Thyroid gland (tissue), 4 donors: Measurements from ENCODE around the gene GLI2. TPM values are rescaled to one million over a fixed set of nuclear protein-coding genes. Genes with fewer than 3 reads are reported as not detected.

ENCODE experiments used
- DNase-seq, 2 donors: peaks; one replicate each; pipeline ENCODE4 v3.0.0-alpha.2; 2019
- H3K27ac ChIP-seq, 3 donors: fragments of 200-600 bp; sonication (generic); 1 replicate in 2 of 3; 2 replicates in 1 of 3; pipeline ENCODE4 v1.5.1; 2016 to 2019; ENCODE audit warnings: mild to moderate bottlenecking in 1 of 3, moderate library complexity in 1 of 3
- H3K27me3 ChIP-seq: fragments of 200-600 bp; sonication (generic); one replicate; pipeline ENCODE4 v1.5.1; 2019
- H3K36me3 ChIP-seq, 2 donors: fragments of 200-600 bp; sonication (generic); one replicate each; pipeline ENCODE4 v1.5.1; 2016 to 2019
- H3K4me1 ChIP-seq, 2 donors: fragments of 200-600 bp; sonication (generic); one replicate each; pipeline ENCODE4 v1.5.1; 2017 to 2019
- H3K4me3 ChIP-seq, 3 donors: fragments of 200-600 bp; sonication (generic); replicated peaks in 1 of 3; 1 replicate in 2 of 3; 2 replicates in 1 of 3; pipeline ENCODE4 v1.5.1; 2016; ENCODE audit warnings: mild to moderate bottlenecking in 1 of 3
- H3K9me3 ChIP-seq: fragments of 200-600 bp; sonication (generic); one replicate; pipeline ENCODE4 v1.5.1; 2017
- POLR2A ChIP-seq, 2 donors: fragments of 450-650 bp; IDR thresholded peaks; one replicate each; pipeline ENCODE4 v1.6.1; 2017; ENCODE audit warnings: antibody characterized with exemption in 2 of 2, mild to moderate bottlenecking in 2 of 2, moderate library complexity in 1 of 2
- WGBS, 2 donors: methylation state at CpG; one replicate each; pipeline ENCODE4 v1.1.5; 2017; 5-methylcytosine and 5-hydroxymethylcytosine counted together
- intact Hi-C: fragments of 100-400 bp; cut with DNase I; formaldehyde crosslinking; loops from one replicate; pipeline ENCODE4 v1.15.1; 2023
- total RNA-seq, 4 donors: library from RNA; depleted of rRNA; stranded (reverse); fragments of >200 nt; gene quantifications; one replicate each; pipeline ENCODE4 v1.2.3, GENCODE V29; 2016
- TF ChIP-seq, protein P1 (sequence below), 6 experiments: fragments of 200-600 bp in 3 of 6; fragments of 450-650 bp in 3 of 6; sonication (generic) in 3 of 6; IDR thresholded peaks; one replicate each; pipeline ENCODE4 v1.5.1; 2016 to 2019; ENCODE audit warnings: antibody characterized with exemption in 6 of 6, mild to moderate bottlenecking in 2 of 6, inconsistent platforms in 1 of 6, moderate library complexity in 1 of 6

The GLI2 gene
- total RNA-seq, 4 donors from 2014 or later = 1.1 to 1.4 (median 1.3) TPM

DNA sequence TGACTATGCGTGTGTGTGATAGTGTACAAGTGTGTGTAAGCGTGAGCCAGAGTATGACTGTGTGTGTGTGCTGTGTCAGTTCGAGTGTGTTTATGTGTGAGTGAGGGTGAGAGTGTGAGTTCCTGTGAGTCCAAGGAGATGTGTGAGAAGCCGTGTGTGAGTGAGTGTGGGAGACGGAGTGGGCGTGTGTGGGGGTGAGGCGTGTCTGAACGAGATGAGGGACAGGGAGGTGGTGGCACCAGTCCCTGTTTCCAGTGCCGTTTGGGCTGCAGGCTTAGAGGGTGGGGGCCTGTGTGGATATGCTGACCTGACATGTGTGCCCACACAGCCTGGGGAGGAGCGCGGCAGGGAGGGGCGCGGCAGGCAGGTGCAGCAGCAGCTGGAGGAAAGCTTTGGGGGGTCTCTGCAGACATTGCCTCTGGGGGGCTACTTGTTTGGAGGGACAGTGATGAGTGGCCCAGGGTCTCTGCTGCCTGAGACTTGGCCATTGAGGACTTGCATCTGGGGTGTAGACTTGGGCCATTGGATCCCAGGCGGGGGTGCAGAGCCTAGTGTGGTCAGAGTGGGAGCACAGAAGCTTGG lies 41.6 kb downstream of the GLI2 start:
- TF ChIP-seq, protein P1, sequence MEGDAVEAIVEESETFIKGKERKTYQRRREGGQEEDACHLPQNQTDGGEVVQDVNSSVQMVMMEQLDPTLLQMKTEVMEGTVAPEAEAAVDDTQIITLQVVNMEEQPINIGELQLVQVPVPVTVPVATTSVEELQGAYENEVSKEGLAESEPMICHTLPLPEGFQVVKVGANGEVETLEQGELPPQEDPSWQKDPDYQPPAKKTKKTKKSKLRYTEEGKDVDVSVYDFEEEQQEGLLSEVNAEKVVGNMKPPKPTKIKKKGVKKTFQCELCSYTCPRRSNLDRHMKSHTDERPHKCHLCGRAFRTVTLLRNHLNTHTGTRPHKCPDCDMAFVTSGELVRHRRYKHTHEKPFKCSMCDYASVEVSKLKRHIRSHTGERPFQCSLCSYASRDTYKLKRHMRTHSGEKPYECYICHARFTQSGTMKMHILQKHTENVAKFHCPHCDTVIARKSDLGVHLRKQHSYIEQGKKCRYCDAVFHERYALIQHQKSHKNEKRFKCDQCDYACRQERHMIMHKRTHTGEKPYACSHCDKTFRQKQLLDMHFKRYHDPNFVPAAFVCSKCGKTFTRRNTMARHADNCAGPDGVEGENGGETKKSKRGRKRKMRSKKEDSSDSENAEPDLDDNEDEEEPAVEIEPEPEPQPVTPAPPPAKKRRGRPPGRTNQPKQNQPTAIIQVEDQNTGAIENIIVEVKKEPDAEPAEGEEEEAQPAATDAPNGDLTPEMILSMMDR (IDR thresholded peaks at IDR 0.05) = no peak
- TF ChIP-seq POLR2A (IDR thresholded peaks at IDR 0.05) = no peak
- no peaks in the 10 kb centered on the region for H3K36me3 ChIP-seq
- intact Hi-C loops = no loop called here
- 87 to 89% methylated on average over 13 to 14 of the region's 14 CpGs for WGBS, 2 donors
- H3K27me3 ChIP-seq = no peaks in the 10 kb centered on the region
- no peak overlapping the region for H3K27ac ChIP-seq
- H3K9me3 ChIP-seq = no peaks in the 10 kb centered on the region
- no peaks in the 10 kb centered on the region for H3K4me1 ChIP-seq
- no peak for DNase-seq
- H3K4me3 ChIP-seq = no peak overlapping the region

DNA sequence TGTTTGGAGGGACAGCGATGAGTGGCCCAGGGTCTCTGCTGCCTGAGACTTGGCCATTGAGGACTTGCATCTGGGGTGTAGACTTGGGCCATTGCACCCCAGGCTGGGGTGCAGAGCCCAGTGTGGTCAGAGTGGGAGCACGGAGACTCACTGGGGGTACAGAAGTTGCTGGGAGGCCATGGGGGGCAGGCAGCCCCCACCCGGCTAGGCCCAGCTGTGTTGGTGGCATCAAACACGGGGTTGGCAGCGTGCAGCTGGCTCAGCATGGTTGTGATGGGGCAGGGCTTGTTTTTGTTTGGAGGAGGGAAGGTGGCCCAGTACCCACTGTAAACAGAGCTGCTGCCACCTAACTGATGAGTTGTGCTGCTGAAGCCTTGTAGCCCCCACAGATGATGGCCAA lies 42.1 kb downstream of the GLI2 start:
- no CpG with 5 or more reads among the region's 5 CpGs for WGBS, 2 donors
- Histone ChIP-seq H3K27me3 (no peaks in the 10 kb centered on the region), H3K4me1 (no peaks in the 10 kb centered on the region), H3K27ac (no peak overlapping the region), H3K4me3 (no peak overlapping the region), H3K36me3 (no peaks in the 10 kb centered on the region), H3K9me3 (no peaks in the 10 kb centered on the region)
- TF ChIP-seq, protein P1 (IDR thresholded peaks at IDR 0.05) = no peak
- no peak for TF ChIP-seq POLR2A (IDR thresholded peaks at IDR 0.05)
- intact Hi-C loops = no loop called here
- DNase-seq = no peak

DNA sequence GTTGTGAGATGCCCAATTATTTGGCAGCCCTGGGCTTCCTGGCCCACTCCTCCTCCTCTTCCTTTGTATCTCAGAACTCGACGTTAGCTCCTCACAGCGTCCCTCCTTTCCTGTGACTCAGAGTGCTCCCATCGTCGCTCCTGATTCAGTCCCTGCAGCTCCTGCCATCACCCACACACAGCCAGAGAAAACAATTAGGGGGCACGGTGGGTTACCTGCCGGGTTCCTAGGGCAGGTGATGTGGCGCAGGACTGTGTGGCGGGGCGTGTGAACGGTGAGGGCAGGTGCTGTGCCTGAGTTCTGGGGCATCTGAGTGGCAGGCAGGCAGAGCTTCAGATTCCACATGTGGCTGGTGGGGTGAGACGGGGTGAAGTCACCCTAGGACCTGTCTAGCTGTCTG lies 42.6 kb downstream of the GLI2 start:
- intact Hi-C loops = no loop called here
- WGBS, 2 donors = 78 to 82% methylated on average over 12 of the region's 12 CpGs

DNA sequence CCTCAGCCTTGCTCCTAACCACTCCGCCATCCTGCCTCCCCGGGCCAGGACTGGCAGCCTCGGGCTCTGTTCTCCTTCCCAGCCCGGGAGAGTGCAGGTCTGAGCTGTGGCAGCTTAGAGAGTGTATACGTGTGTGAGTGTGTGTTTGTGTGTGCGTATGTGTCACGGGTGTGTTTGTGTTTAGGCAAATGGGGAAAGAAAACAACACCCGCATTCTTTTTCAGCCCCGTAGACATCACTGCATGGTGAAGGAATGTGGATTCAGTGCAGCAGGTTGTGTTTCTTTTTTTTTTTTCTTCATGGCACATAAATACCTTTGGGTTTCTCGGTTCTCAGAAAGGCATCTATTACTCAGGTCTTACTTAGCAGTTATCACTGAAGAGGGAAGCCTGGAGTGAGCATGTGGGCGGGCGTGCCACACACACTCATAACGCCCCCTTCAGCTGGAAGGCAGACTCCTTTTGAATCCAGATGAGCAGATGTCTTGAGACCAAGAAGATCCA lies 44.2 kb downstream of the GLI2 start:
- no peaks in the 10 kb centered on the region for H3K9me3 ChIP-seq
- no peak for TF ChIP-seq POLR2A (IDR thresholded peaks at IDR 0.05)
- TF ChIP-seq, protein P1 (IDR thresholded peaks at IDR 0.05) = no peak
- no peak for DNase-seq
- no peaks in the 10 kb centered on the region for H3K27me3 ChIP-seq
- no peak overlapping the region for H3K4me3 ChIP-seq
- H3K36me3 ChIP-seq = no peaks in the 10 kb centered on the region
- intact Hi-C loops = no loop called here
- peaks cover 0 to 5% of the 10 kb centered on the region in 2 donors for H3K4me1 ChIP-seq
- no peak overlapping the region for H3K27ac ChIP-seq
- 51 to 61% methylated on average over 13 of the region's 13 CpGs for WGBS, 2 donors

More for the DNA sequence above, 42.6 kb downstream of the GLI2 start:
- Histone ChIP-seq H3K9me3 (no peaks in the 10 kb centered on the region), H3K4me3 (no peak overlapping the region), H3K36me3 (no peaks in the 10 kb centered on the region), H3K4me1 (peaks cover 0 to 2% of the 10 kb centered on the region in 2 donors), H3K27me3 (no peaks in the 10 kb centered on the region), H3K27ac (no peak overlapping the region)
- TF ChIP-seq POLR2A (IDR thresholded peaks at IDR 0.05) = no peak
- TF ChIP-seq, protein P1 (IDR thresholded peaks at IDR 0.05) = no peak
- no peak for DNase-seq

DNA sequence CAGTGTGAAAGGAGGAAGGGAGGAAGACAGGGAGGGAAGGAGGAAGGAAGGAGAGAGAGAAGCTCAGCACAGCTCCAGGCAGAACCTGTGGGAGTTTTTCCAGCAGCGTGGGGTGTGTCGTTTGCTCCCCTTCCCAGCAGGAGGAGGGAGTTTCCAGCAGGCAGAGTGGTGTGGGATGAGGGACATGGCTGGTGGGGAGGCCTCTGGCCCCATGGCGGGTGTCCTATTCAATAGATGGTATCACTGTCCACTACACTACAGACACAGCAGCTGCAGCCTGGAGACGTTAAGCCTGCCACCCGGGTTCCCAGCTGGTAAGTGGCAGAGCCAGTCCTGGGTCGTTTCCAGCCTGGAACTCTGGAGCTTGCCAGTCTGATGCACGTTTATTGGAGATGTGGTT lies 44.7 kb downstream of the GLI2 start:
- Histone ChIP-seq H3K27ac (no peak overlapping the region), H3K4me1 (peaks cover 0 to 5% of the 10 kb centered on the region in 2 donors), H3K9me3 (no peaks in the 10 kb centered on the region), H3K4me3 (no peak overlapping the region), H3K27me3 (no peaks in the 10 kb centered on the region), H3K36me3 (no peaks in the 10 kb centered on the region)
- DNase-seq = no peak
- WGBS, 2 donors = 53% methylated on average over 7 of the region's 7 CpGs
- intact Hi-C loops = no loop called here
- TF ChIP-seq POLR2A (IDR thresholded peaks at IDR 0.05) = no peak
- TF ChIP-seq, protein P1 (IDR thresholded peaks at IDR 0.05) = no peak
